ENCODE measurements around the gene RRAGC.

The RRAGC gene, protein sequence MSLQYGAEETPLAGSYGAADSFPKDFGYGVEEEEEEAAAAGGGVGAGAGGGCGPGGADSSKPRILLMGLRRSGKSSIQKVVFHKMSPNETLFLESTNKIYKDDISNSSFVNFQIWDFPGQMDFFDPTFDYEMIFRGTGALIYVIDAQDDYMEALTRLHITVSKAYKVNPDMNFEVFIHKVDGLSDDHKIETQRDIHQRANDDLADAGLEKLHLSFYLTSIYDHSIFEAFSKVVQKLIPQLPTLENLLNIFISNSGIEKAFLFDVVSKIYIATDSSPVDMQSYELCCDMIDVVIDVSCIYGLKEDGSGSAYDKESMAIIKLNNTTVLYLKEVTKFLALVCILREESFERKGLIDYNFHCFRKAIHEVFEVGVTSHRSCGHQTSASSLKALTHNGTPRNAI

DNA sequence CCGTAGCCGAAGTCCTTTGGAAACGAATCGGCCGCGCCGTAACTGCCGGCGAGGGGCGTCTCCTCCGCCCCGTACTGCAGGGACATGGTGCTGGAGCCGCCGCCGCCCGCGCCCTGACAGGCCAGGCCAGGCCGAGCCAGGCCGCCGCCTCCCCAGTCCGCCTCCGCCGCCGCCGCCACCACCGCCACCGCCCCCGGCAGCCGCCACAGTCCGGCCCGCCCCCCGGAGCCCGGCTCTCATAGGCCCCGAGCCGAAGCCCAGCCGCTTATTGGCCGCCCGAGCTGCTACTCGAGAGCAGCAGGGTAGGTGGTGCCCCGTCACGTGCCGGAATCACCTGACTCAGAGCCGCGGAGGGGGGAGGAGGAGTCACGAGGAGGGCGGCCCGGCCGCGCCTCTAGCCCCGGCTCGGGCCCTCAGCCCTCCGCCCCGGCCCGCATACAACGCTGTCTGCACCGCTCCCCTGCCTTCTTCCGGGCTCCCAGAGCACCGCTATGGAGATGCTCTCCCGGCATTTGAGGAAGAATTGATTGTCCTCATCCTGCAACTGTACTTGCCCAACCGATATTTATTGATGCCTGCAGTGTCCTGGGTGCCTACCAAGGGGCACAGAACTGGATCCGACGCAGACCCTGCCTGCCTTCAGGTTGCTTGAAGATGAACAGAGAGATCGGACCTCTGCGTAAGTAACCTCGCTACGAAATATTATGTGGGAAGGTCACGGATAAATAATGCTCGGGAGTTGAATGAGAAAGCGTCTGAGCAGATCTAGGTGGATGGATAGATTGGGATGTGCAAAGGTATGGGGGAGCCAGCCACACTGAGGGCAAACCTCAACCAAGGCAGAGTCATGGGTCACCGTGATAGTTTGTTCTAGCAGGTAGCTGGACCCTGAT, at the start of gene RRAGC:
Gene RRAGC (minus strand): TSS at position 212 of the 893 bp plus-strand sequence. CDS start 126 bp downstream, at position 86.
- DNase-seq = peak; percentile 98

DNA sequence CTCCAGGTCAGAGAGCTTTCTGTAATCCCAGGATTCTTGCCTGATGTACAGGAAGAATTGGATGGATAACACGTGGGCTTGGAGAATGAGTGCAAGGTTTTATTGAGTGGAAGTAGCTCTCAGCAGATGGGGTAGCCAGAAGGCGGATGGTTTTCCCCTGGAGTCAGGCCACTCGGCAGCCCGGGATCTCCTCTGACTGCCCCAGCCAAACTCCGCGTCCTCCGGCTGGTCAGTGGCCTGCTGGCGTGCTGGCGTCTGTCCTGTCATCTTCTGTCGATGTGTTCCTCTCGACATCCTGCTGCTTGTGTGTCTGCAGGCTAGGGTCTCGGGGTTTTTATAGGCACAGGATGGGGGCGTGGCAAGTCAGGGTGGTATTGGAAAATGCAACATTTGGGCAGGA, 49.2 kb upstream of the RRAGC start:
- no peak for DNase-seq

GRCh38 chr1:38905985-38906384, 46.4 kb upstream of the RRAGC start:
- no peak for DNase-seq

DNA sequence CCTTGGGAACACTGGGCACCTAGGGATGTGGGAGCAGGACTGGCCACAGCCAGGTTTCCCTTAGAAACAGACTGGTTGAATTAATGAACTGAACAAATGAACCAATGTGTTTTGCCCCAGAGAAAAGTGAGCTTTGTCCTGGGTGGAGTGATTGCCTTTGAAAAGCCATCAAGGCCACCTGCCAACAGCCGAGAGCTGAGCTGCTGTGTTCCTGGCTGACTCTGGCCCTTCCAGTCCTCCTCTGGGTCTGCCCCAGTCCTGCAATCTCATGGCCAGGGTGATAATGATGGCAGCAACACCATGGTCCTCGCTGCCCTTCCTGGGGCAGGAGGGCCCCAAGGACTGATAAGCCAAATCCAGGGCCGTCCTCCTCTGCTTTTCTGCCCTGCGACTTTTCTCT, 40.0 kb upstream of the RRAGC start:
- no peak for DNase-seq

DNA sequence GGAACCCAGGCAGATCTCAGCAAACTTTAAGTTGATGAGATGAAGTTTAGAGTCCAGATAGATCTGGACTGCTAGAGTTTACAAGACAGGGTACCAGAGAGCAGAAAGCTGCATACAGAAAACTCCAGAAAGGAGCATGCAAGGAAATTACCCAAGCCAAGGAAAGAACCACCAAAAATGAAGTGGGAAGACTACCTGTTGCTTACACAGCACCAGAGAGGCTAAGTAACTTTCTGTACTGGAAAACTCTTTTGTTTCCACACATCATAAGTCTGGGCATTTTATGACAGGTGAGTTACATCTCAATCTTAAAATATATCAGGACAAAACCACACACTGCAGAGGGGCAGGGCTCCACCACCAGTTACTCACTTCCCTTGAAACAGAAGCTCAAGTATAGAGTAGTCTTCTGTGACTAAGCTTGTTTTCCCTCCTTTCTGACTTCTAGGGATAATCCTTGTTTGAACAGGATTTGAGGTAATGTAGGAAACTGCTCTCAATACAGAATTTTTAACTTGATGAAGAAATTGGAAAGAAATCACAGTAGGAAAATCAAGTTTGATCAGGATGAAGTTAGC, 39.2 kb upstream of the RRAGC start:
- DNase-seq = no peak

- DNase-seq = no peak
Observed at GRCh38 chr1:38896169-38896568, 36.6 kb upstream of the RRAGC start.

- no peak for DNase-seq
Observed at GRCh38 chr1:38892976-38893375, 33.4 kb upstream of the RRAGC start.

DNA sequence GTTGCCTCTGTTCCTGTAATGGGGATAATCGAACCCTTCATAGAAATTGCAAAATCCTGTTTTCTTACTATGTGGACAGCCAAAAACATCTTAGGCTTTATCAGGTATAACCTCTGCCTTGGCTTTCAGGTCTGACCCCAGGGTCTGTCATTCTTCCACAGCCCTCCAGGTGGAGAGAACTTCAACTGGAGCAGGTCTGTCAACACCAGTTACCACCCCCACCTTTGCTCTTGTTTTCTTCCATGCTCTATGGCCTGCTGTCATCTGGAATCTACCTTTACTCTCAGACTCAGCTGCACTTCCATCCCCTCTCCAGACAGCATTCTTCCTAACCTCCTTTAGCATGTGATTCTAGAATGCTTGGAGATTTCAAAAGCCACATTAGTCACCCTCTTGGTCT, 32.2 kb upstream of the RRAGC start:
- DNase-seq = peak; percentile 5

DNA sequence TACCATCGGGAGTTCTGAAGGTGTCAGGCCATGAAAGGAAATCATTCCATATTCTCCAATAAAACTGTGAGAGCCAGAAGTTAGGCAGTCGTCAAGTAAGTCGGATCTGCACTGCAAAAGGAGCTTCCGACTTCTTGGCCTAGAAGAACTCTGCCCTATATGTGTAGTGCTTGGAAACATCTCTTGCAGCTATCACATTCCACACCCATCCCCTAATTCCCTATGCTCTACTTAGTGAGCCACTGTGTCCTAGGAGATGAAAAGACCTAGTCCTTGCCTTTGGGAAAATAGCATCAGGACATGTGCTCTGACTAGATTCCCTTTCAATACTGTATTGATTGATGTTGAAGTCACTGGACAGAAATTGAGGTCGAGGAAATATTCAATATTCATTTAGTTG, 30.0 kb upstream of the RRAGC start:
- no peak for DNase-seq

GRCh38 chr1:38888423-38889333, 29.1 kb upstream of the RRAGC start:
- DNase-seq = no peak

GRCh38 chr1:38885092-38885491, 25.5 kb upstream of the RRAGC start:
- no peak for DNase-seq

- no peak for DNase-seq
Observed at GRCh38 chr1:38881487-38881886, 21.9 kb upstream of the RRAGC start, which contains the start of gene GJA9. TSS of gene GJA9 (minus strand) at chr1:38881587. CDS start at chr1:38876098, 5,489 bp downstream.

DNA sequence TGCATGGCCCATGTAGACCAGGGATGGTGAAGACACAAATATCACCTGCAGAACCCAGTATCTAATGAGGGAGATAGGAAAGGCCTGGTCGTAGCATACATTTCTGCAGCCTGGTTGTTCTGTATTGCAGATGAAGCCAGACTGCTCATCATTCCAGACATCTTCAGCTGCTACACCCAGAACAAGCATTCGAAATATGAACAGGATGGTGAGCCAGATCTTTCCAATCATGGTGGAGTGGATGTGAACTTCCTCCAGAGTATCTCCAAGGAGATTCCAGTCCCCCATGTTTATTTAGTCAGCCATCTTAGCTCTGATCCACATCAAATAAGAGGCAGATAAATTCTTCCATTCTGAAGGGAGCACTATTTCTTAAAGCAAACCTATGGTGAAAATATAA, 16.2 kb upstream of the RRAGC start:
- no peak for DNase-seq

DNA sequence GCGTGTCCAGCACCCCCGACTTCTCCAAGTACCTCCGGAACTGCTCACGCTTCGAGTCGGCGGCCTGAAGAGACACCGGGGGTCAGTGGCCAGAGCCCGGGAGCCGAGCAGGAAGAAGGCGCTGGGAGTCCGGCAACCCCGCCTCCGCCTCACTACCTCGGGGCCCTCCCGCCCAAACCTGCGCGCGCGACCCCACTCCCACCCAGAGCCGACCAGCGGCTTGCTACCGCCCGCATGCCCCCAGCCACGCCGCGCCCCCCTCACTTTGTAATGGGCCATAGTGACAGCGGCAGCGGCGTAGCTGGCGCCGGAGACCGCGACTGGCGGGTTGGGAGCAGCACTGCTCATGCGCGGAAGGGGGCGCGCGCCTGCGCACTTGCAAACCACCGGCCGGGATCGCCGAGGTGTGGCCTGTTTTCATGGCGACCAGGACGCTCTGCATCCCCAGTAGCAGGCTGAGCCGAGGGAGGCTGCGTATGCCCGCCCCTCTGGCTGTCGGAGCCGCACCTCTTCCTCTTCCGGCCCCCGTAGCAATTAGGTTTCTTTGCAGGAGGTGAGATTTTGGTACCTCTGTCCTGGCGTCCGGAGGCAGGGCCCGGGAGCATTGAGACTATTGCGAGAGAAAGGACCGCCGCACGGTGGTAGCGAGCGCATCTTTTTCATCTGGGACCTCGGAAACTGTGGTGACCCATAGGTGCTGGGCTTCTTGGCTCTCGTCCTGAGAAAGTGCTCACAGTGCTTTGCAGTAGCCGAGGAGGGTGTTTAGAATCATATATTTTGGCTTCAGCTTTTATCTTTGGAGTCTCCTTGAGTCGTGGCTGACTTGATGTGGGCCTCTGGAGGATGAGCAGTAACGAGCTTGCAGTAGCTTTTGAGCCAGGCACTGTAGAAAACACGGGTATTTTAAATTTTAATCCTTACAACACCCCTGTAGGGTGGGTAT, 13.7 kb upstream of the RRAGC start, which contains the start of gene MYCBP:
Gene MYCBP (minus strand): TSS at position 322 of the 943 bp plus-strand sequence. CDS start 43 bp downstream, at position 279.
- DNase-seq = peak; percentile 97

- peak; percentile 46 for DNase-seq
Observed at GRCh38 chr1:38872401-38873026, 12.9 kb upstream of the RRAGC start.

- DNase-seq = no peak
Observed at GRCh38 chr1:38870996-38871395, 11.4 kb upstream of the RRAGC start.

GRCh38 chr1:38867208-38867607, 7.6 kb upstream of the RRAGC start:
- DNase-seq = no peak

DNA sequence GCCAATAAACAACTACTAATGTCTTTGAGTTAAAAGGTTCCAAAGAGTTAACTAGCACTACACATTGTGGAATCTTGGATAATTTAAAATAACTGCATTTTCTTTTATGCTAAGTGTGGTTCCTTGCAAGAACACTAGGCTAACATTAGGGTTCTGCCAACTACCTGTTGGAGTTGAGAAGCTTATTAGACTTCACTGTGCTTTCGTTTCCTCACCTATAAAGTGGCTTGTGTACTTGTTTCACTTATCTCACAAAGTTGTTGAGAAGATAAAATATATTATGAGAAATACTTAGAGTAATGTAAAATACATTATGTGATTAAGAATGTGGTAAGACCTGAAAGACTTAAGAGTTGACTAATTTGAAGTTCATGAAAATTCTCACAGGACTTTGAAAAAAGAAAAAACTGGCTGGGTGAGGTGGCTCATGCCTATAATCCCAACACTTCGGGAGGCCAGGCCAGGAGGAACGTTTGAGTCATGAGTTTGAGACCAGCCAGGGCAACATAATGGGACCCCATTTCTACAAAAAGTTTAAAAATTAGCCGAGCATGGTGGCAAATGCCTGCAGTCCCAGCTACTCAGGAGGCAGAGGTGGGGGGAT, 5.6 kb upstream of the RRAGC start:
- no peak for DNase-seq

GRCh38 chr1:38860454-38860795, 853 bp upstream of the RRAGC start:
- no peak for DNase-seq

Data from CD4-positive, alpha-beta T cell treated with Interleukin-6 for 4 hours (primary cell).